ENCODE data around the gene CHKB.

DNA sequence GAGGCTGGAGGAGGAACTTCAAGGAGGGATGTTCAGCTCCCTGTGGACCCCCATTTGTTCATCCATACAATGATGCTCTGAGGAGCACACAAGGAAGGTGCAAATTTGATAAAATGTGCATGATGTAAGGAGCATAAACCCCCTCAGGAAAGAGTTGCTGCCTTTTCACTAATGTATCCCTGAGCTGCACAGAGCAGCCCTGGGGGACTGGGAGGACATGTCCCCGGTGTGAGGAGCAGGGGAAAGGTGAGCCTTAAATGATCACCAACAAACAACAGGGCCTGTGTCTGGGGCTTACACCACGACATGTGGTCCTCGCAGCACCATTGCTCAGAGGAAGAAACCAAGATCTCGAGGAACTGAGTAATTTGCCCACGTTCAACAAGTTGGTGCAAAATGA lies 14.4 kb upstream of the CHKB start:
- TF ChIP-seq POLR2A (IDR thresholded peaks at IDR 0.05), result no peak
- no peak for TF ChIP-seq POLR2AphosphoS5 (IDR thresholded peaks at IDR 0.05)

All from prostate gland (tissue), 1 donor.